Stimulated activated CD8-positive, alpha-beta memory T cell treated with anti-CD3 and anti-CD28 coated beads, Interleukin-12 subunit alpha, Interleukin-12 subunit beta, amount 100 ng/mL, for 4 hours (primary cell): ENCODE data around the gene PATE4.

Source experiments
- DNase-seq: peaks from one replicate; pipeline ENCODE4 v3.0.0-alpha.2; 2020; ENCODE audit warnings: low read depth

PATE4 gene

DNA sequence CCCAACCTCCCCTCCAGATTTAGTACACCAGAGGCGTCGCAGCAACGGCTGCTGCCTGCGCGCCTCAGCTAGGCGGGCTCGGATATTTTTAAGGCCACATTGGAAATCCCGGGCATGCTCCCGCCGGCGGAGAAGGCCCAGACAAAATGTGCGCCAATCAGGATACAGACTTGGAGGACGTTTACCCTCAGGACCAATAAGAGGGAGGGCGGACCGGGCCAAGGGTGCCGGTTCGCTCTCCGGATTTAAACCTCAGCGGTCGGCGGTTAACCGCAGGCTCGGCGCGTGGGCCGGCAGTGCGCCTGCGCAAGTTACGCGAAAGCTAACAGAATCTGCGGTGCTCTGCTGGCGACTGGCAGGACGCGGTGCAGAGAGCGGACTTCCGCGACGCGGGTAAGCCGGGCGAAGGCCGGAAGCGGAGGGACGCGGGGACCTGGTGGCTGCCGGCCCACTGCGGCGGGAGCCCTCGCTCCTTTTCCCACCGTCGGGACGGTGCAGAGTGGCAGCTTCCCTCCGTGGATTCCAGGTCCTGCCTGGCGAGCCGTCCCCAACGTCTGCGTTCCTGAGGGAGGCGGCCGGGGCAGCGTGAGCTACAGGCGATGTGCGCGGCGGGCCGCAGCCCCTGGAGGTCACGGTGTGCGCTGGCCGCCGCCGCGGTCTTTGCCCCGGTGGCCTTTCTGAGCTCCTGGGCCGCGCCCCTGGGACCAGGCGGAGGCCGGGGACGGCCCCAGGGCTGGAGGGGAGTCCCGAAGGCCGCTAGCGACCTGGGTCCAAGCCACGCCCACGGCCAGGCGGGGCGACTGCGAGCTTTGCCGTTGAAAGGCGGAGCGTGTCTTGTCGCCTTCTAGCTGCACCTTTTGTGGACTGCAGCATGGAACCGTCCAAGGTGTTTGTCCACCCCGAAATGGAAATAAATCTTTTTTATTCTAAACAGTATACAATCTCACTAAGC is 54.5 kb downstream of the PATE4 start, which contains the start of gene HYLS1:
TSS of gene HYLS1 (plus strand) at position 296 of the 952 bp plus-strand sequence. CDS start 11,701 bp downstream, outside the sequence.
- DNase-seq = peak; percentile 92
